Heart left ventricle (tissue), 13 donors: Measurements from ENCODE around the gene OR8D2.

ENCODE experiments used
- CTCF ChIP-seq, 12 donors: fragments of 200-600 bp; sonication (generic) in 4 of 12; IDR thresholded peaks; one replicate each; pipeline versions ENCODE4 v1.5.0 to v1.8.0; 2018 to 2022; ENCODE audit warnings: antibody characterized with exemption in 12 of 12, mild to moderate bottlenecking in 5 of 12
- POLR2A ChIP-seq, 2 donors: fragments of 450-650 bp; IDR thresholded peaks; one replicate each; pipeline ENCODE4 v1.6.1; 2017; ENCODE audit warnings: antibody characterized with exemption in 2 of 2, mild to moderate bottlenecking in 2 of 2, moderate library complexity in 2 of 2
- donor health status: ischemic (EF 13 %, LVEDD 7.1; RV severe dilation, severe dysfunction).
- donor health status: DM: no; HTN: yes; CAD: no.
- donor health status: DM: no; HTN: no; CAD: no.
- donor health status: ischemic (EF 25% LVEDD 6.9; RV normal size, moderate dysfunction).
- donor health status: ischemic (EF 25% LVEDD 5.7; RV mildly dilated, moderate dysfunction).
- donor health status: ischemic (EF 35%, LVEDD 5.7; RV mildly dilated, moderate dysfunction).
- donor health status: nonischemic (EF 11% LVEDD 7.7; RV severe dilation, severe dysfunction).
- donor health status: DM: yes; HTN: yes; CAD: no.
- donor health status: PGD.
- donor health status: ischemic (EF 29% LVEDD 5.4; RV normal size, mild dysfunction).
- donor health status: nonischemic (EF 23%, LVEDD 6.1; RV moderate dilation, normal function).

- no peak for TF ChIP-seq CTCF (IDR thresholded peaks at IDR 0.05)
- TF ChIP-seq POLR2A (IDR thresholded peaks at IDR 0.05): no peak
These were observed 42.2 kb downstream of the OR8D2 start for GRCh38 chr11:124277804-124278203.
